Esophagus muscularis mucosa (tissue), 4 donors: Measurements from ENCODE around the gene IFRD2. TPM values are rescaled to one million over a fixed set of nuclear protein-coding genes. Genes with fewer than 3 reads are reported as not detected.

Experiments
- DNase-seq: peaks from one replicate; pipeline ENCODE4 v3.0.0-alpha.2; 2017; ENCODE audit errors: extremely low spot score
- H3K27ac ChIP-seq, 4 donors: fragments of 200-600 bp; sonication (generic); replicated peaks in 1 of 4; 1 replicate in 3 of 4; 2 replicates in 1 of 4; pipeline ENCODE4 v1.5.1; 2016 to 2019; ENCODE audit warnings: mild to moderate bottlenecking in 1 of 4
- H3K27me3 ChIP-seq, 4 donors: fragments of 200-600 bp; sonication (generic); one replicate each; pipeline versions ENCODE4 v1.5.1 to v1.6.0; 2016 to 2019
- H3K36me3 ChIP-seq, 4 donors: fragments of 200-600 bp; sonication (generic); one replicate each; pipeline ENCODE4 v1.5.1; 2016 to 2019
- H3K4me1 ChIP-seq, 4 donors: fragments of 200-600 bp; sonication (generic); one replicate each; pipeline ENCODE4 v1.5.1; 2016 to 2019
- H3K4me3 ChIP-seq, 4 donors: fragments of 200-600 bp; sonication (generic); 1 replicate in 2 of 4; 2 replicates in 2 of 4; pipeline ENCODE4 v1.5.1; 2016 to 2019; ENCODE audit warnings: mild to moderate bottlenecking in 4 of 4, moderate library complexity in 1 of 4
- H3K9me3 ChIP-seq, 4 donors: fragments of 200-600 bp; sonication (generic); 1 replicate in 3 of 4; 2 replicates in 1 of 4; pipeline ENCODE4 v1.5.1; 2016 to 2019
- EP300 ChIP-seq: sonication (generic); formaldehyde crosslinking; IDR thresholded peaks from one replicate; pipeline ENCODE4 v1.6.1; 2017; ENCODE audit warnings: antibody characterized with exemption
- POLR2A ChIP-seq: fragments of 450-650 bp; IDR thresholded peaks from one replicate; pipeline ENCODE4 v1.6.1; 2017; ENCODE audit warnings: antibody characterized with exemption, moderate library complexity, mild to moderate bottlenecking, low read depth
- POLR2AphosphoS5 ChIP-seq, 2 donors: sonication (generic); formaldehyde crosslinking; IDR thresholded peaks; one replicate each; pipeline ENCODE4 v1.6.1; 2017; ENCODE audit warnings: antibody characterized with exemption in 2 of 2
- WGBS: methylation state at CpG from one replicate; pipeline ENCODE4 v1.1.5; 2018; 5-methylcytosine and 5-hydroxymethylcytosine counted together
- intact Hi-C: fragments of 100-400 bp; cut with DNase I; formaldehyde crosslinking; loops from one replicate; pipeline ENCODE4 v1.15.1; 2023
- total RNA-seq, 4 donors: library from RNA; depleted of rRNA; stranded (reverse); fragments of >200 nt; gene quantifications; one replicate each; pipeline versions ENCODE4 v1.1.0 to v1.2.1, GENCODE V29; 2016
- TF ChIP-seq, protein P1 (sequence below), 3 experiments: fragments of 200-600 bp in 2 of 3; fragments of 450-650 bp in 1 of 3; sonication (generic) in 2 of 3; IDR thresholded peaks; one replicate each; pipeline ENCODE4 v1.5.1; 2017 to 2019; ENCODE audit warnings: antibody characterized with exemption in 3 of 3, mild to moderate bottlenecking in 2 of 3, moderate library complexity in 1 of 3

IFRD2 gene
- total RNA-seq, 4 donors from 2014 or later, result 49.4 to 106 (median 85.8) TPM

- H3K9me3 ChIP-seq, result no peaks in the 10 kb centered on the region
- intact Hi-C loops, result no loop called here
- peak overlapping the region; percentile 72 to 88 (median 84) for H3K4me3 ChIP-seq
- WGBS, result 87% methylated on average over 14 of the region's 16 CpGs
- H3K4me1 ChIP-seq, result peaks cover 49 to 82% (median 70%) of the 10 kb centered on the region in 4 donors
- TF ChIP-seq, protein P1, sequence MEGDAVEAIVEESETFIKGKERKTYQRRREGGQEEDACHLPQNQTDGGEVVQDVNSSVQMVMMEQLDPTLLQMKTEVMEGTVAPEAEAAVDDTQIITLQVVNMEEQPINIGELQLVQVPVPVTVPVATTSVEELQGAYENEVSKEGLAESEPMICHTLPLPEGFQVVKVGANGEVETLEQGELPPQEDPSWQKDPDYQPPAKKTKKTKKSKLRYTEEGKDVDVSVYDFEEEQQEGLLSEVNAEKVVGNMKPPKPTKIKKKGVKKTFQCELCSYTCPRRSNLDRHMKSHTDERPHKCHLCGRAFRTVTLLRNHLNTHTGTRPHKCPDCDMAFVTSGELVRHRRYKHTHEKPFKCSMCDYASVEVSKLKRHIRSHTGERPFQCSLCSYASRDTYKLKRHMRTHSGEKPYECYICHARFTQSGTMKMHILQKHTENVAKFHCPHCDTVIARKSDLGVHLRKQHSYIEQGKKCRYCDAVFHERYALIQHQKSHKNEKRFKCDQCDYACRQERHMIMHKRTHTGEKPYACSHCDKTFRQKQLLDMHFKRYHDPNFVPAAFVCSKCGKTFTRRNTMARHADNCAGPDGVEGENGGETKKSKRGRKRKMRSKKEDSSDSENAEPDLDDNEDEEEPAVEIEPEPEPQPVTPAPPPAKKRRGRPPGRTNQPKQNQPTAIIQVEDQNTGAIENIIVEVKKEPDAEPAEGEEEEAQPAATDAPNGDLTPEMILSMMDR (IDR thresholded peaks at IDR 0.05), result no peak
- TF ChIP-seq POLR2AphosphoS5 (IDR thresholded peaks at IDR 0.05), result no peak
- no peak for TF ChIP-seq EP300
- TF ChIP-seq POLR2A, result no peak
- H3K36me3 ChIP-seq, result peaks cover 0 to 64% (median 50%) of the 10 kb centered on the region in 4 donors
- H3K27ac ChIP-seq, result peak overlapping the region in 3 of 4 donors; percentile 16 to 48 (median 22)
- DNase-seq, result no peak
- no peaks in the 10 kb centered on the region for H3K27me3 ChIP-seq
These were observed 27.1 kb upstream of the IFRD2 start for GRCh38 chr3:50319181-50319893.

DNA sequence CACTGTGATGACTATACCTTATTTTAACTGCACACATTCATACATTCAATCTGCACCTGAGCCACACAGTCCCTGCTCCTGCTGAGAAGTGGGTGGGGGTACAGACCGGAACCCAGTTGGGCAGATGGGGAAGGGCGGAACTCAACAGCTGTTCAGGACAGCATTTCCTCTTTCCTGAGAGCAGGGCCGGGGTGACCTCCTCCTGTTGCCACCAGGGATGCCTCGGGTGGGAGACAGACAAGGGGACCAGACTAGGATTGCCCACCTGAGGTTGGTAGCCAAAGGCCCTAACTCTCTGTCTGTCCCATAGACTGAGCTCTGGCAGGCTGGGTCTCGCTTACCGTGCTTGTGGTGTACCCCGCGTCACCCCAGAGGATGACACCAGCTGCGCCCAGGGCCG lies 26.4 kb upstream of the IFRD2 start:
- Histone ChIP-seq H3K9me3 (no peaks in the 10 kb centered on the region), H3K27ac (peak overlapping the region in 3 of 4 donors; percentile 16 to 48 (median 22)), H3K4me1 (peaks cover 44 to 77% (median 63%) of the 10 kb centered on the region in 4 donors), H3K4me3 (peak overlapping the region; percentile 72 to 88 (median 84)), H3K36me3 (peaks cover 0 to 65% (median 51%) of the 10 kb centered on the region in 4 donors), H3K27me3 (no peaks in the 10 kb centered on the region)
- TF ChIP-seq, protein P1 (IDR thresholded peaks at IDR 0.05), result no peak
- TF ChIP-seq POLR2A (no peak), POLR2AphosphoS5 (IDR thresholded peaks at IDR 0.05) (no peak), EP300 (no peak)
- DNase-seq, result no peak
- intact Hi-C loops, result no loop called here
- 39% methylated on average over 6 of the region's 10 CpGs for WGBS

DNA sequence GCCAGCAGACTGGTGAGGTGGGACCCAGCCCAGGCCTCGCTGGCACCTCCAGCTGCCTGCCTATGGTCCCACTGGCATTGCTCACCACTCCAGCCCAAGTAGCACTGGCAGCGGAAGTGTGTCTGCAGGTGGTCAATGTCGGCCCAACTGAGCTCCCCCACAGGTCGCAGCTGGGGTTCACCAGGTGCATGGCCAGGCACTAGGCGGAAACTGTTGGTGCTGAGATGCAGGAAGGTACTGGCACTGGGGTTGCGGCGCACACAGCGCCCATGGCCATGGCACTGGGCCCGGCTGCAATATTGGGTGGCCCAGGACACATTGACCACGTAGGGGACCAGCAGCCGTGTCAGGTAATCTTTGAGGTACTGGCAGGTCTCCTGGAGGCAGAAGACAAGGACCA lies 25.9 kb upstream of the IFRD2 start:
- Histone ChIP-seq H3K4me1 (peaks cover 44 to 73% (median 61%) of the 10 kb centered on the region in 4 donors), H3K27me3 (no peaks in the 10 kb centered on the region), H3K36me3 (peaks cover 0 to 65% (median 51%) of the 10 kb centered on the region in 4 donors), H3K27ac (peak overlapping the region in 3 of 4 donors; percentile 11 to 61 (median 28)), H3K4me3 (peak overlapping the region; percentile 72 to 88 (median 84)), H3K9me3 (no peaks in the 10 kb centered on the region)
- 82% methylated on average over 6 of the region's 11 CpGs for WGBS
- no peak for DNase-seq
- intact Hi-C loops, result no loop called here
- no peak for TF ChIP-seq POLR2A
- TF ChIP-seq EP300, result no peak
- TF ChIP-seq, protein P1 (IDR thresholded peaks at IDR 0.05), result no peak
- no peak for TF ChIP-seq POLR2AphosphoS5 (IDR thresholded peaks at IDR 0.05)

DNA sequence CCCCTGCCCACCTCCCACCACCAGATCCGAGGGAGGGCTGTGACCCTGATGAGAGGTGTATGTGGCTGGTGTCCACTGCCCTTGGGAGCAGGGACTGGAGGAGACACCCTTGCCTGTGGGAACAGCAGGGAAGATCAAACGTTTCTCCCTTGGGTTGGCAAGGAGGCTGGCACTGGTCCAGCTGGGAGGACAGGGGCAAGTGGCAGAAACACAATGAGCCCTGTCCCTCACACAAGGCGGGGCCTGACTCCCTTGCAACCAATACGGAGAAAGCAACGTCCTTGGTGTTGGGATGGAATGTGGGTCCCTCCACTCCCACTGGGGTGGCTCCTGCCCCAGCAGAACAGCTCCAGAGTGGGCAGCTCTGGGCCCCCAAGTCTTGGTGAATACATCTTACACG lies 25.1 kb upstream of the IFRD2 start:
- Histone ChIP-seq H3K27ac (peak overlapping the region; percentile 21 to 61 (median 39)), H3K27me3 (no peaks in the 10 kb centered on the region), H3K36me3 (peaks cover 0 to 65% (median 51%) of the 10 kb centered on the region in 4 donors), H3K4me1 (peaks cover 44 to 64% (median 54%) of the 10 kb centered on the region in 4 donors), H3K9me3 (no peaks in the 10 kb centered on the region), H3K4me3 (peak overlapping the region in 1 of 4 donors; percentile 6)
- TF ChIP-seq POLR2A, result no peak
- TF ChIP-seq, protein P1 (IDR thresholded peaks at IDR 0.05), result no peak
- no peak for TF ChIP-seq EP300
- TF ChIP-seq POLR2AphosphoS5 (IDR thresholded peaks at IDR 0.05), result no peak
- intact Hi-C loops, result no loop called here
- 59% methylated on average over 5 of the region's 6 CpGs for WGBS
- no peak for DNase-seq
